HL-60 (cell line): ENCODE results near the gene FAM13C.

ENCODE experiments used
- DNase-seq, 2 experiments: peaks; one replicate each; pipeline ENCODE4 v3.0.0-alpha.2; 2010 to 2020; ENCODE audit warnings: low read depth in 1 of 2, low spot score in 1 of 2
- H3K27ac ChIP-seq: fragments of 250-450 bp; sonication (Bioruptor Pico); replicated peaks from 2 replicates; pipeline ENCODE4 v1.5.1; 2020; ENCODE audit warnings: mild to moderate bottlenecking, moderate library complexity
- H3K27me3 ChIP-seq: fragments of 250-450 bp; sonication (Bioruptor Pico); 2 replicates; pipeline ENCODE4 v1.5.1; 2021; ENCODE audit warnings: mild to moderate bottlenecking, moderate library complexity; ENCODE audit not compliant: insufficient read depth, poor library complexity, severe bottlenecking
- H3K4me3 ChIP-seq: replicated peaks from 2 replicates; pipeline ENCODE4 v1.5.1; 2011; ENCODE audit warnings: mild to moderate bottlenecking, control low read depth, low read length; ENCODE audit not compliant: insufficient read depth
- GABPA ChIP-seq: IDR thresholded peaks from 2 replicates; pipeline ENCODE4 v1.6.1; 2012; ENCODE audit warnings: low read depth
- POLR2AphosphoS5 ChIP-seq: IDR thresholded peaks from 2 replicates; pipeline ENCODE4 v1.6.1; 2012; ENCODE audit warnings: low read depth
- SPI1 ChIP-seq: IDR thresholded peaks from 2 replicates; pipeline ENCODE4 v1.6.1; 2012; ENCODE audit warnings: low read depth, mild to moderate bottlenecking, borderline replicate concordance
- TF ChIP-seq, protein P1 (sequence below): IDR thresholded peaks from 2 replicates; pipeline ENCODE4 v1.6.1; 2012; ENCODE audit warnings: low read depth; ENCODE audit not compliant: insufficient replicate concordance
- TF ChIP-seq, protein P2 (sequence below): IDR thresholded peaks from one replicate; pipeline ENCODE4 v1.5.1; 2011; ENCODE audit warnings: low read length, control low read depth, inconsistent platforms; ENCODE audit not compliant: insufficient read depth

Gene FAM13C

GRCh38 chr10:59243611-59244195 lies 118.6 kb downstream of the FAM13C start:
- DNase-seq: no peak
- H3K27ac ChIP-seq: no peak overlapping the region
- no peak overlapping the region for H3K4me3 ChIP-seq
- H3K27me3 ChIP-seq: peaks cover 2% of the 10 kb centered on the region
- TF ChIP-seq, protein P1, sequence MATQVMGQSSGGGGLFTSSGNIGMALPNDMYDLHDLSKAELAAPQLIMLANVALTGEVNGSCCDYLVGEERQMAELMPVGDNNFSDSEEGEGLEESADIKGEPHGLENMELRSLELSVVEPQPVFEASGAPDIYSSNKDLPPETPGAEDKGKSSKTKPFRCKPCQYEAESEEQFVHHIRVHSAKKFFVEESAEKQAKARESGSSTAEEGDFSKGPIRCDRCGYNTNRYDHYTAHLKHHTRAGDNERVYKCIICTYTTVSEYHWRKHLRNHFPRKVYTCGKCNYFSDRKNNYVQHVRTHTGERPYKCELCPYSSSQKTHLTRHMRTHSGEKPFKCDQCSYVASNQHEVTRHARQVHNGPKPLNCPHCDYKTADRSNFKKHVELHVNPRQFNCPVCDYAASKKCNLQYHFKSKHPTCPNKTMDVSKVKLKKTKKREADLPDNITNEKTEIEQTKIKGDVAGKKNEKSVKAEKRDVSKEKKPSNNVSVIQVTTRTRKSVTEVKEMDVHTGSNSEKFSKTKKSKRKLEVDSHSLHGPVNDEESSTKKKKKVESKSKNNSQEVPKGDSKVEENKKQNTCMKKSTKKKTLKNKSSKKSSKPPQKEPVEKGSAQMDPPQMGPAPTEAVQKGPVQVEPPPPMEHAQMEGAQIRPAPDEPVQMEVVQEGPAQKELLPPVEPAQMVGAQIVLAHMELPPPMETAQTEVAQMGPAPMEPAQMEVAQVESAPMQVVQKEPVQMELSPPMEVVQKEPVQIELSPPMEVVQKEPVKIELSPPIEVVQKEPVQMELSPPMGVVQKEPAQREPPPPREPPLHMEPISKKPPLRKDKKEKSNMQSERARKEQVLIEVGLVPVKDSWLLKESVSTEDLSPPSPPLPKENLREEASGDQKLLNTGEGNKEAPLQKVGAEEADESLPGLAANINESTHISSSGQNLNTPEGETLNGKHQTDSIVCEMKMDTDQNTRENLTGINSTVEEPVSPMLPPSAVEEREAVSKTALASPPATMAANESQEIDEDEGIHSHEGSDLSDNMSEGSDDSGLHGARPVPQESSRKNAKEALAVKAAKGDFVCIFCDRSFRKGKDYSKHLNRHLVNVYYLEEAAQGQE: no peak
- TF ChIP-seq POLR2AphosphoS5 (no peak), SPI1 (no peak), GABPA (no peak)
- TF ChIP-seq, protein P2, sequence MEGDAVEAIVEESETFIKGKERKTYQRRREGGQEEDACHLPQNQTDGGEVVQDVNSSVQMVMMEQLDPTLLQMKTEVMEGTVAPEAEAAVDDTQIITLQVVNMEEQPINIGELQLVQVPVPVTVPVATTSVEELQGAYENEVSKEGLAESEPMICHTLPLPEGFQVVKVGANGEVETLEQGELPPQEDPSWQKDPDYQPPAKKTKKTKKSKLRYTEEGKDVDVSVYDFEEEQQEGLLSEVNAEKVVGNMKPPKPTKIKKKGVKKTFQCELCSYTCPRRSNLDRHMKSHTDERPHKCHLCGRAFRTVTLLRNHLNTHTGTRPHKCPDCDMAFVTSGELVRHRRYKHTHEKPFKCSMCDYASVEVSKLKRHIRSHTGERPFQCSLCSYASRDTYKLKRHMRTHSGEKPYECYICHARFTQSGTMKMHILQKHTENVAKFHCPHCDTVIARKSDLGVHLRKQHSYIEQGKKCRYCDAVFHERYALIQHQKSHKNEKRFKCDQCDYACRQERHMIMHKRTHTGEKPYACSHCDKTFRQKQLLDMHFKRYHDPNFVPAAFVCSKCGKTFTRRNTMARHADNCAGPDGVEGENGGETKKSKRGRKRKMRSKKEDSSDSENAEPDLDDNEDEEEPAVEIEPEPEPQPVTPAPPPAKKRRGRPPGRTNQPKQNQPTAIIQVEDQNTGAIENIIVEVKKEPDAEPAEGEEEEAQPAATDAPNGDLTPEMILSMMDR: no peak

- Histone ChIP-seq H3K4me3 (no peak overlapping the region), H3K27me3 (peaks cover 2% of the 10 kb centered on the region), H3K27ac (no peak overlapping the region)
- no peak for DNase-seq
- TF ChIP-seq, protein P2: no peak
- TF ChIP-seq, protein P1: no peak
- no peak for TF ChIP-seq GABPA
- no peak for TF ChIP-seq POLR2AphosphoS5
- TF ChIP-seq SPI1: no peak
Measured at GRCh38 chr10:59242991-59243390, 119.4 kb downstream of the FAM13C start.

- Histone ChIP-seq H3K4me3 (no peak overlapping the region), H3K27me3 (peaks cover 2% of the 10 kb centered on the region), H3K27ac (no peak overlapping the region)
- TF ChIP-seq SPI1: no peak
- TF ChIP-seq, protein P1: no peak
- TF ChIP-seq, protein P2: no peak
- TF ChIP-seq POLR2AphosphoS5: no peak
- TF ChIP-seq GABPA: no peak
- no peak for DNase-seq
Measured at GRCh38 chr10:59242057-59242456, 120.3 kb downstream of the FAM13C start.
